K562 (cell line): ENCODE data around the gene FBXO36. TPM values are rescaled to one million over a fixed set of nuclear protein-coding genes. Genes with fewer than 3 reads are reported as not detected.
A peak's percentile ranks its signal among the peaks of the same experiment; 100 is the strongest.

ENCODE experiments used
- CBX8 ChIP-seq: fragments of 200-600 bp; sonication (generic); IDR thresholded peaks from 2 replicates; pipeline ENCODE4 v1.6.1; 2012; ENCODE audit warnings: borderline replicate concordance, mixed run types, low read depth, mild to moderate bottlenecking, moderate library complexity, mixed read lengths, low read length, control low read depth, inconsistent platforms; ENCODE audit not compliant: poor library complexity, severe bottlenecking; ENCODE audit errors: extremely low read depth
- CHD4 ChIP-seq: fragments of 200-600 bp; sonication (generic); IDR thresholded peaks from 3 replicates; pipeline ENCODE4 v1.6.1; 2012; ENCODE audit warnings: low read depth, mild to moderate bottlenecking, mixed read lengths, low read length, inconsistent platforms; ENCODE audit not compliant: insufficient read depth, insufficient replicate concordance, poor library complexity, severe bottlenecking
- CREM ChIP-seq: IDR thresholded peaks from 2 replicates; pipeline ENCODE4 v1.6.1; 2014; ENCODE audit warnings: antibody characterized with exemption, low read depth
- DACH1 ChIP-seq: fragments of 450-650 bp; IDR thresholded peaks from 2 replicates; pipeline ENCODE4 v1.6.1; 2018; ENCODE audit not compliant: partially characterized antibody
- HDAC1 ChIP-seq, 2 experiments: fragments of 450-650 bp; IDR thresholded peaks; 2 replicates each; pipeline ENCODE4 v1.6.1; 2016 to 2017; ENCODE audit warnings: inconsistent platforms in 1 of 2, mild to moderate bottlenecking in 1 of 2, moderate library complexity in 1 of 2
- RBFOX2 ChIP-seq: fragments of 200-400 bp; formaldehyde crosslinking; IDR thresholded peaks from 2 replicates; pipeline ENCODE4 v1.6.1; 2017; ENCODE audit warnings: low read depth, mild to moderate bottlenecking, low read length, moderate library complexity
- TAF1 ChIP-seq: IDR thresholded peaks from 2 replicates; pipeline ENCODE4 v1.6.1; 2011; ENCODE audit warnings: mild to moderate bottlenecking, low read length, moderate library complexity; ENCODE audit not compliant: insufficient read depth, control insufficient read depth, severe bottlenecking; ENCODE audit errors: extremely low read depth
- TBP ChIP-seq: optimal IDR thresholded peaks from 2 replicates; pipeline ENCODE3; 2011; ENCODE audit warnings: low read depth, low read length, improper control_type of control experiment
- ZBTB40 ChIP-seq, 2 experiments: fragments of 450-650 bp in 1 of 2; sonication (generic) in 1 of 2; formaldehyde crosslinking in 1 of 2; IDR thresholded peaks; 2 replicates each; pipeline versions ENCODE4 v1.7.1 to v1.9.0; 2016 to 2022; ENCODE audit warnings: inconsistent platforms in 1 of 2, mild to moderate bottlenecking in 1 of 2, missing genetic modification reagents in 1 of 2
- ZHX1 ChIP-seq: fragments of 150-350 bp; conservative IDR thresholded peaks from 2 replicates; pipeline ENCODE4 v1.6.1; 2014; ENCODE audit warnings: low read length
- ZNF280A ChIP-seq: fragments of 450-650 bp; IDR thresholded peaks from 2 replicates; pipeline ENCODE4 v1.6.1; 2018; ENCODE audit warnings: mild to moderate bottlenecking, low read depth; ENCODE audit not compliant: partially characterized antibody
- polyA plus RNA-seq, 8 experiments: library from polyadenylated mRNA; depleted of rRNA in 4 of 8; stranded (reverse) in 5 of 8; unstranded in 3 of 8; fragments of >200 nt; fragmentation: Nextera tagmentation in 2 of 8; fragmentation: Illumina TruSeq in 1 of 8; extraction: Ambion mirVana in 2 of 8; extraction: Trizol in 1 of 8; gene quantifications; 2 replicates each; pipeline versions ENCODE4 v1.2.1 to v1.2.3, GENCODE V29; 2011 to 2014; ENCODE audit warnings: inconsistent platforms in 1 of 8, missing spikeins in 1 of 8
- total RNA-seq, 7 experiments: library from RNA; depleted of rRNA in 6 of 7; stranded (reverse); fragments of >200 nt in 6 of 7; fragmentation: Illumina TruSeq in 2 of 7; extraction: Trizol in 2 of 7; gene quantifications; 2 replicates each; pipeline versions ENCODE4 v1.2.1 to v1.2.3, GENCODE V29; 2011 to 2021; ENCODE audit warnings: low replicate concordance in 1 of 7

The FBXO36 gene
- total and polyA plus RNA-seq, 9 of the 15 experiments (the other 6 are each of a cell fraction or from before 2014, with no cell fraction given), result 0.40 to 0.91 (median 0.58) TPM

- no peak for TF ChIP-seq ZHX1
- peak in 1 of 2 experiments; percentile 11; a peak in 2 of 4 replicates for TF ChIP-seq HDAC1 (IDR thresholded peaks at IDR 0.05)
- peak; percentile 17; the same call in 1 of the 2 replicates for TF ChIP-seq RBFOX2
- peak; percentile 84 for TF ChIP-seq ZBTB40 (IDR thresholded peaks at IDR 0.05)
- TF ChIP-seq ZBTB40 (CRISPR knock-in tag; IDR thresholded peaks at IDR 0.05), result no peak
- TF ChIP-seq CREM, result 0 out of 2 replicates have a peak, but pooled peaks have one; percentile 50
- TF ChIP-seq TBP, result peak; percentile 39
- no peak for TF ChIP-seq ZNF280A
- TF ChIP-seq CHD4, result no peak
- peak; percentile 64 for TF ChIP-seq TAF1
- no peak for TF ChIP-seq CBX8
- peak; percentile 92 for TF ChIP-seq DACH1
Observed at GRCh38 chr2:229921892-229922448, 333 bp upstream of the FBXO36 start, which contains the start of gene TRIP12 (continued).
